ENCODE measurements around the gene CLIP1.

Gene CLIP1

GRCh38 chr12:122348505-122348904 is 74.0 kb downstream of the CLIP1 start:
- no peaks in the 10 kb centered on the region for H3K27me3 ChIP-seq (ENCODE audit: low read length)
- H3K36me3 ChIP-seq (ENCODE audit: low read length) = no peaks in the 10 kb centered on the region
- H3K4me2 ChIP-seq (ENCODE audit: low read depth, low read length, poor library complexity, severe bottlenecking) = no peak overlapping the region
- no peak overlapping the region for H2AFZ ChIP-seq (ENCODE audit: low read depth, low read length, severe bottlenecking)
- H3K9me2 ChIP-seq (replicated peaks; ENCODE audit: insufficient read depth, low read length) = no peaks in the 10 kb centered on the region
- H3K4me3 ChIP-seq (ENCODE audit: insufficient read depth, low read length, poor library complexity, severe bottlenecking) = no peak overlapping the region
- H3K79me2 ChIP-seq (ENCODE audit: insufficient read depth, low read length) = no peaks in the 10 kb centered on the region
- H3K27ac ChIP-seq (ENCODE audit: low read depth, low read length) = no peak overlapping the region
- no peak overlapping the region for H3K9ac ChIP-seq (ENCODE audit: low read length)
- no peaks in the 10 kb centered on the region for H3F3A ChIP-seq (ENCODE audit: insufficient read depth)
- no peak for TF ChIP-seq CTCF (IDR thresholded peaks at IDR 0.05; ENCODE audit: insufficient read depth, low read length, poor library complexity, severe bottlenecking)
- no peak for TF ChIP-seq EZH2phosphoT487 (conservative IDR thresholded peaks at IDR 0.05; ENCODE audit: low read length)
- no peaks in the 10 kb centered on the region for H4K20me1 ChIP-seq (ENCODE audit: low read depth, low read length)
- no peaks in the 10 kb centered on the region for H3K9me3 ChIP-seq (ENCODE audit: insufficient read depth, low read length)

- Histone ChIP-seq H3K36me3 (ENCODE audit: low read length) (no peaks in the 10 kb centered on the region), H3K9me2 (replicated peaks; ENCODE audit: insufficient read depth, low read length) (no peaks in the 10 kb centered on the region), H3K27ac (ENCODE audit: low read depth, low read length) (no peak overlapping the region), H3K9ac (ENCODE audit: low read length) (no peak overlapping the region), H3K79me2 (ENCODE audit: insufficient read depth, low read length) (no peaks in the 10 kb centered on the region), H3K27me3 (ENCODE audit: low read length) (no peaks in the 10 kb centered on the region), H4K20me1 (ENCODE audit: low read depth, low read length) (no peaks in the 10 kb centered on the region), H3F3A (ENCODE audit: insufficient read depth) (no peaks in the 10 kb centered on the region), H2AFZ (ENCODE audit: low read depth, low read length, severe bottlenecking) (no peak overlapping the region), H3K4me3 (ENCODE audit: insufficient read depth, low read length, poor library complexity, severe bottlenecking) (no peak overlapping the region), H3K9me3 (ENCODE audit: insufficient read depth, low read length) (no peaks in the 10 kb centered on the region), H3K4me2 (ENCODE audit: low read depth, low read length, poor library complexity, severe bottlenecking) (no peak overlapping the region)
- TF ChIP-seq CTCF (IDR thresholded peaks at IDR 0.05; ENCODE audit: insufficient read depth, low read length, poor library complexity, severe bottlenecking) = no peak
- no peak for TF ChIP-seq EZH2phosphoT487 (conservative IDR thresholded peaks at IDR 0.05; ENCODE audit: low read length)
These were observed 76.4 kb downstream of the CLIP1 start for GRCh38 chr12:122346054-122346453.

GRCh38 chr12:122345042-122345441 is 77.4 kb downstream of the CLIP1 start:
- Histone ChIP-seq H3K36me3 (ENCODE audit: low read length) (no peaks in the 10 kb centered on the region), H3K79me2 (ENCODE audit: insufficient read depth, low read length) (no peaks in the 10 kb centered on the region), H2AFZ (ENCODE audit: low read depth, low read length, severe bottlenecking) (no peak overlapping the region), H3K27ac (ENCODE audit: low read depth, low read length) (no peak overlapping the region), H3K9me3 (ENCODE audit: insufficient read depth, low read length) (no peaks in the 10 kb centered on the region), H4K20me1 (ENCODE audit: low read depth, low read length) (no peaks in the 10 kb centered on the region), H3K9ac (ENCODE audit: low read length) (no peak overlapping the region), H3F3A (ENCODE audit: insufficient read depth) (no peaks in the 10 kb centered on the region), H3K9me2 (replicated peaks; ENCODE audit: insufficient read depth, low read length) (no peaks in the 10 kb centered on the region), H3K4me2 (ENCODE audit: low read depth, low read length, poor library complexity, severe bottlenecking) (no peak overlapping the region), H3K27me3 (ENCODE audit: low read length) (no peaks in the 10 kb centered on the region), H3K4me3 (ENCODE audit: insufficient read depth, low read length, poor library complexity, severe bottlenecking) (no peak overlapping the region)
- no peak for TF ChIP-seq EZH2phosphoT487 (conservative IDR thresholded peaks at IDR 0.05; ENCODE audit: low read length)
- TF ChIP-seq CTCF (IDR thresholded peaks at IDR 0.05; ENCODE audit: insufficient read depth, low read length, poor library complexity, severe bottlenecking) = no peak
